GM19043 (cell line): ENCODE measurements around the gene PVALB.

ENCODE experiments used
- ATAC-seq: cut with Tn5 transposase; IDR thresholded peaks from one replicate; pipeline ENCODE4 v1.9.1; 2021; ENCODE audit warnings: low read depth; ENCODE audit not compliant: unreplicated experiment

Gene PVALB

DNA sequence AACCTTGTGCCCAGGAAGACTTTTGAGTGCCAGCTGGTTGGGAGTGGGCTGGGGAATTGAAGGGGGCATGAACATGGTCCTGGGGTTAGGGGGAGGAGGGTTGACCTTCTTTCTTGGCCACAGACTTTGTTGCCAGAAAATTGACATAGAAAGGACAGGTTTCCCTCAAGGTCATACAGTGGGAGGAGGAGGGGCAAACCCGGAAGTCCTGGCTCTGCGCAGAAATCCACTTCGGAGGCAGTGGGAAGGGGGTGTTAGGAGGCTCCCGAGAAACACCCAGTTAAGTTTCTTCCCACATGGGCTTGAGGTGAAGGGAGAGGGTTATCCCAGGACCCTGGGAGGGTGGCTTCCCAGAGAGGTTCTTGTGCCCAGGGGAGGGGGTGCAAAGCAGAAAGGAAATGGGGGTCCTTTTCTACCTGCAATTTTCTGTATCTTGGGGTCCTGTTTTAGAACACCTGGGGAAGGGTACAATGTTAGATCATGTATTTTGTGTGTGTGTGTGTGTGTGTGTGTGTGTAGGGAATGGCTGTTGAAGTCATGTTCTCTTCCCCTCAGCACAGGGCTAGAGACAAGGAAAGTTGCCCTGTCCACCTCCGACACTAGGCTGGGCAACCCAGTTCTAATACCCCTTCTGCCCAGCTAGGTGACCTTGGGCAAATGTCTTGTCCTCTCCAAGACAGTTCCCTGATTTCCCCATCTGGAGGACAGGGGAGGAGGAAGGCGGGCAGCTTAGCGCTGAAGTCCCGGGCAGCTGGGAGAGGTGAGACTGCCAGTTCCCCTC is 1.1 kb downstream of the PVALB start:
- no peak for ATAC-seq

- no peak for ATAC-seq
Measured at GRCh38 chr22:36814801-36815200, 2.0 kb downstream of the PVALB start.

- no peak for ATAC-seq
Measured at GRCh38 chr22:36811094-36811800, 5.6 kb downstream of the PVALB start.

GRCh38 chr22:36809351-36809750 is 7.5 kb downstream of the PVALB start:
- no peak for ATAC-seq

- no peak for ATAC-seq
Measured at GRCh38 chr22:36808721-36809344, 8.0 kb downstream of the PVALB start.

DNA sequence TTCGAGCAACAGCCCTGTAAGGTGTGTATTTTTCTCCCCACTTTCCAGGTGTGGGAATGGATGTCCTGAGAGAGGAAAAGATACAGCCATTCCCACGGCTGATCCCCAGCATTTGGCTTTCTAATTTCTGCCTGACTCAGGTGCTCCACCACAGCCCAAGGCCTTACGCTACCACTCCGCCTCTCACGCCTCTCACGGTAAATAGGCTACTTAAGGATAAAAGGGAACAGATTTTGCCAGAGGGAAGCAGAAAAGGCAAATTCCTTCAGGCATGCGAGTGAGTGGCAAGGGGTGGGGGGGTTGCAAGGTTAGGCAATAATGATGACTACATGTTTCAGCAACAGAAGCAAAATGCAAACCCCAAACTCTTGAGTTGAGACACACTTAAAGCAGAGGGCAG is 9.2 kb downstream of the PVALB start:
- no peak for ATAC-seq

DNA sequence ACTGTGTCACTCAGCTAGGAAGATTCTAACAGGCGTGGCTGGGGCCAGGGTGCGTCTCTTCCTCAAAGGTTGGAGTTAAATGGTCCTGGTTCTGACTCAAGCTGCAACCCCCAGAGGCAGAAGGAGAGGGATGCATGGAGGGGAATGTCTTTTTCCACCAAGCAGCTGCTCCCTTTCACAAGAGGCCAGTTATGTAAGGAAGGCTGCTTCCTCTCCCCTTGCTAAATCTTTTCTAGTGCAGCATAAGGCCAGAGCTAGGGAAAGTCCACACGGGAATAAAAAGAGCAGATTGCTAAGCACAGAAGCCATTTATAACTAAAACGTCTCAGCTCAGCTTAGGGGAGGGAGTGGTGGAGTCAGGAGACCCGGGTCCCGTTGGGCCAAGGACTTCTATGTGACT is 10.0 kb downstream of the PVALB start:
- ATAC-seq = no peak

DNA sequence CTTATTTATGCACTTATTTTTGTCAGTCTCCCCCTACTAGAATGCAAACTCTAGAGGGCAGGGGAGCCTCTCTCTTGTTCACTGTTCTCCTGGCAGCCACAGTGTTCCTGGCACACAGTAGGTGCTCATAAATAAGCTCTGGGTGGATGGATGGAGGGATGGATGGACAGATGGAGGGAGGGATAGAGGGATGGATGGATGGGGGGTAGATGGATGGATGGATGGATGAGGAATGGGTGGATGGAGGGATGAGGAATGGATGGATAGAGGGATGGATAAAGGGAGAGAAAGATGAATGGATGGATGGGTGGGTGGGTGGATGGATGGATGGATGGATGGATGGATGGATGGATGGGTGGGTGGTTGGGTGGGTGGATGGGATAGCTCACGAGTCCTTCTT is 13.5 kb downstream of the PVALB start:
- no peak for ATAC-seq

- no peak for ATAC-seq
Measured at GRCh38 chr22:36798674-36799066, 18.2 kb downstream of the PVALB start.

DNA sequence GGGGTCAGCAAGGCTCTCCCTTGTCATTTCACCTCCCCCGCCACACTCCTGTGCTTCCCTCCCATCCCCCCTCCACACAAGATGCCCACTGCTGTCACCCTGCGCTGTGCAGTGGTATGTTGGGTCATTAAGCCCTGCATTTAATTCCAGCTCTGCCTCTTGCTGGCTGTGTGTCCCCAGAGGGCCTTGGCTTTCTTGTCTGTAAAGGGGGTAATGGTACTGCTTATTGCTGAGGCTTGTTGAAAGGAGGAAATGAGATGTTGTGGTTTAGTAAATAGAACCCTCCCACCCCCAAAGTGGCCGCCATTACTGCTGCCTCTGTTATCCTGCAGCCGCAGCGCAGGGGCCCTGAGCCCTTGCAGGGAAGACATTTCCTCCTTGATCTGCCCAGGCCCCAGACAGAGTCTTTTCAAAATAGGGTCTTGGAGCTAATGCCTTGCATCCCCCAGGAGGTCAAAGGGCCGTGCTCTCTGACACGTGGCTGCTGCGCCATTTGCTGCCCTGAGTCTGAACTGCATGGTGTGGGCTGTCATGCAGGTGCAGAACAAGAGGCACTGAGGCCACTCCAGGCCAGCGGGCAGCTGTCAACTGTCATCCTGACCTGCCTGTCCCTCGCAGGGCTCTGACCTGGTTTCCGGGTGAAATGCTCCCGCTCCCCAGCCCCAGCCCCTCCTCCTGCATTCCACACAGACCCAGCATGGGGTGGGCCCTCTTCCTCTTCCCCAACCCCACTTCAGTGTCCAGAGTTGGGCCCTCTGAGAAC is 18.7 kb downstream of the PVALB start:
- ATAC-seq = no peak

DNA sequence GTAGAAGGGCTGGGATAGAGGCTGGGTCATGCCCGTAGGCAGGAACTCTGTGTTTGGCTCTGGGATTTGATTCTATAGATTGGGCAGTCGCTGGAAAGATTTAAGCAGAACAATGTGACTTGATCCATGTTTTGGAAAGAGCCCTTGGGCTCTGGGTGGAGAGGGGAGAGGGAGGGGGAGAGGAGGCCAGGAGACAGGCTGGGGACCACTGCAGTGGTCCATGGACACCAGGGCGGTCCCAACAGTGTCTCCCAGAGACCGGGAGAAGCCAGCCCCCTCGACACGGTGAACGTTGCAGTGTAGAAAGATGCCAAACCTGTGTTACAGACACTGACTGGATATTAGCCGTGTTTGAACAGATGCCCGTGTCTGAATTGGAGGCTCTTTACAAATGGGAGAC is 19.5 kb downstream of the PVALB start:
- ATAC-seq = no peak

GRCh38 chr22:36796552-36797175 is 20.2 kb downstream of the PVALB start:
- ATAC-seq = no peak

DNA sequence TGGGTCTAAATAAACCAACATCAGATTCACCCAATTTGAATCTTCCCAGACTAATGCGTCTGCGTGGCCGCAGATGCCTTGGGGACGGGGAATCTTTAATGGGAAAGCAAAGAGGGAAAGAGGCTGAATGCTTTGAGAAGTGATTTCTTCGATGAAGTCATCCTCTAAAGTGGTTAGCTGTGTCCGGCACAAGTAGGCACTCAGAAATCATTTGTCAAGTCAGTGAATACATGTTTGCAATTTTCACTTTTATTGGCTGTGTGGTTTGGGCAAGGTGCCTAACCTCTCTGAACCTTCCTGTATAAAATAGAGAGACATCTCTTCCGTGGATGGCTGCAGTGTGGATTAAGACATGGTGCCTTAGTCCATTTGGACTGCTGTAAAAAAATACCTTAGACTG is 21.2 kb downstream of the PVALB start:
- no peak for ATAC-seq

- ATAC-seq = no peak
Measured at GRCh38 chr22:36790648-36791047, 26.2 kb downstream of the PVALB start.

DNA sequence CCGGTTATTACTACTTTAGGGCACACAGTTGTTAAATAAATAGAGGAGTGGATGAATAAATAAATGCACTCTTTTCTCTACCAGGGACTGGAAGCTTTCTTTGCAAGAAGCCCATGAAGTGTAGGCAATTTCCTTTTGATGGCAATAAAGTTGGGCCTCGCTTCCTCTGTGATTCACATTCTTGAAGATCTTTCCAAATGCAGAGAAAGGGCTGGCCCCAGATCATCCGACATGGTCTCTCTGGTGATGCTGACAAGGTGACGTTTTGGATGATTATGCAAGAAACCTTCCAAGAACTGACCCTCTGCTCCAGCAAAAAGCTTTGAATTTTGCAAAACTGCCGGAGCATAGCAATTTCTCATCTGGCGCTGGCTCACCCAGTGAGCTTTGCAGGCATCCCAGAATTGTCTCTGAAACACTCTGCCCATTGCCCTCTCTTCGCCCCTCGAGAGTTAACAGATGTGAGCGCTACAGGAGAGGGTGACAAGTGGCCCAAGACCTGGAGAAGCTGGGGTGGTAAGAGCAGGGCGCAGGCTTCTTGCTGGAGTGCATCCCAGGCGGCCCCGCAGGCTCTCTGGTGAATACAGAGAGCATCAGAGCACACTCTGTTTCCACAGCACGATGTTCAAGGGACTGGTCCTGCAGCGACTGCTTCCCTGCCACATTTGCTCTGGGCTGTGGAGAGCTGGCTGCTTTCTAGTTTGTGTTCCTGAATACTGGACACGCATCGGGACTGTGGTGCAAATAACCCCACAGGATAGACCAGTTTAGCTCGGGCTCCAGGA is 29.4 kb downstream of the PVALB start:
- no peak for ATAC-seq

GRCh38 chr22:36783743-36784142 is 33.1 kb downstream of the PVALB start:
- no peak for ATAC-seq

DNA sequence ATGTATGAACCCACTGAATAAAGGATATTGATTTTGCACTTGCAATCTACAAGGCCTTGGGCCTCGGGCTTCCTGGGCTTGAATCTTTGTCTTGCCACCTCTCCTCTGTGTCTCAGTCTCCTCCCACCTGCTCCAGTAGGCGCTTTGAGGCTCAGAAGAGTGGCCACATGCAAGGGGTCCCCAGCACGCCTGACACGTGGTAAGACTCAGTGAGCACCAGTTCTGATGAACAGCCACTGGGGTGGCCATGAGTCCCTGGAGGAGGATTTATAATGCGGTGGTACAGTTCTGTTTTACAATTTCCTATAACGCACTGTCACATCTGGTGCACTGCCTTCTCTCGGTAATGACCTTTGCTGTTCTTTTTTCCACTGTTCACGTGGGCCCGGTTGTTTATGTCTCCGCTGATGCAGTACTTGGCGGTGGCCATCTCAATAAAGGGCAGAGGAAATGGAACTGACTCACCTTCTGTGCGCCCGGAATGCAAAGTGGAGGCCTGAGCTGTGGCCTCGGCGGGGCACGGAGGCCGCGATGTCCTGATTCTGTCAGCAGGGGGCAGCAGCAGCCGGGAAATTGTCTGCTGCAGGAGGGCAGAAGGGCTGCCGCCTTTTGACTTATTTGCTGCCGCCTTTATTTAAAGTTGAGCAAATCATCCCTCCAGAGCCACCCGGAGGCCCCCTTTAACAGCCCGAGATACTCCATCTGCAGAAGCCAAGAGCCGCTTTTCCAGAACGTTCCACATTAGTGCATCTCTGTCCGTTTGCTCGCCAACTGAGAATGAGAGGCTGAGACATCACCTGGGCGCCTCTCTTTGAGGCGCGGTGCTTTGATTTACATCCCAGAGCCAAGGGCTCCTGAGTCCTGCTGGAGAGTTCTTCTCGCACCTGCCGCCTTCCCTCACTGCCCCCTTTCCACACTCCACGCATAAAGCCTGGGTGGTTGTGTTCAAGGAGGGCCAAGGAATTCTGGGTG is 34.9 kb downstream of the PVALB start:
- ATAC-seq = no peak

DNA sequence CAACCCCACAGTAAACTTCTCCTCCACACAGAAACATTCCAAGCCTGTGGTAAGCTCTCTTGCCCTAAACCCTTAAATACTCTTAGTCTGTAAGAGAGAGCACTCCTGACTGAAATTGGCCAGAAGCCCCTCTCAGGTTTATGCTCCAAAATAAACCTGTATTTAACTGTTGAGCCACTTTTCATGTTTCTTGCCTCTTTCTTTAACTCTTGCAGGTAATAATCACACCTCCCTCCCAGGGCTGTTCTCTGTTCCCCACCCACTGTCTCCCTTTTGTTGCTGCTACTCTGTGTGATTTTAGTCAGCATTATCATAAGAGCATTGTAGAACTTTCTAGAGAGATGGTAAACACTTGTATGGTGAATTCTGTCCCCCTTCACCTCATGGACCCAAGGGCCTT is 38.8 kb downstream of the PVALB start:
- ATAC-seq = no peak

DNA sequence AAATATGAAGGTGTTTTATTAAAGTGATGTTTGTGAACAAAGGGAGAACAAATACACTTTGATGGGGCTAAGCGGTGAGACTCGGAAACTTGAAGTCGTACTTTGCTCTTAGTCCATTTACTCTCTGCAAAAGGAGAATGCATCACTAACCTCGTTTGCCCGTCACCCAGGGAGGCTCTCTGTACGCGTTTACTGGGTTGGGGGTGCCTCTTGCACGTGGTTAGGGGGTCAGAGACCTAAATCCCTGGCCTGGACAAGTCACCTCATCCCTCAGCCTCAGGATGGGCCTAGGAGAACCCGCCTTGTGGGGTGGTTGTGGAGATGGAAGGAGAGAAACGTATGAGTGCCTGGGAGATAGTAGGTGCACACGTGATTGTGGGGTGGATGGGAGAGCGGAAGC is 40.1 kb downstream of the PVALB start:
- no peak for ATAC-seq
